OCI-LY7 (cell line): ENCODE results near the gene REEP6. TPM values are rescaled to one million over a fixed set of nuclear protein-coding genes. Genes with fewer than 3 reads are reported as not detected.
"Not testable (repeated sequence)": the region's sequence is repeated elsewhere in the genome, so short reads cannot be mapped to it uniquely, and the experiment has no call there.

ENCODE experiments used
- BruUV-seq: library from RNA; stranded (reverse); fragments of 400-500 nt; replicated peaks from 2 replicates; lab custom pipeline; 2021; lab: Mats Ljungman, UMichigan
- CTCF ChIA-PET: fragments of 300-600 bp; sonication (Branson Sonifier 250); formaldehyde crosslinking; loops from one replicate; lab custom pipeline; 2022; ENCODE audit warnings: antibody characterized with exemption; ENCODE audit not compliant: unreplicated experiment; lab: Charles Lee
- POLR2A ChIA-PET: fragments of 300-600 bp; sonication (Branson Sonifier 250); formaldehyde crosslinking; loops from one replicate; lab custom pipeline; 2022; ENCODE audit warnings: antibody characterized with exemption; lab: Charles Lee
- DNase-seq: peaks from one replicate; pipeline ENCODE4 v3.0.0-alpha.2; 2015; ENCODE audit warnings: low spot score
- H2AFZ ChIP-seq: fragments of 200-600 bp; sonication (generic), shearing (Covaris generic); 2 replicates; pipeline ENCODE4 v1.6.1; 2014; ENCODE audit warnings: mild to moderate bottlenecking, antibody characterized with exemption, low read length, moderate library complexity
- H3K27ac ChIP-seq: fragments of 200-600 bp; sonication (generic); 2 replicates; pipeline ENCODE4 v1.5.1; 2014; ENCODE audit warnings: mixed run types, low read depth, mild to moderate bottlenecking, moderate library complexity, low read length, inconsistent platforms; ENCODE audit not compliant: poor library complexity, severe bottlenecking
- H3K36me3 ChIP-seq: fragments of 200-600 bp; sonication (generic); 2 replicates; pipeline ENCODE4 v1.6.1; 2014; ENCODE audit warnings: mild to moderate bottlenecking, antibody characterized with exemption, low read length, moderate library complexity, mixed read lengths; ENCODE audit not compliant: insufficient read depth
- H3K4me1 ChIP-seq: fragments of 200-600 bp; sonication (generic); 2 replicates; pipeline ENCODE4 v1.5.1; 2014; ENCODE audit warnings: mild to moderate bottlenecking, low read length; ENCODE audit not compliant: insufficient read depth, poor library complexity, severe bottlenecking
- H3K4me2 ChIP-seq: fragments of 200-600 bp; sonication (generic); 2 replicates; pipeline ENCODE4 v1.6.1; 2014; ENCODE audit warnings: mild to moderate bottlenecking, low read length
- H3K4me3 ChIP-seq: fragments of 200-600 bp; sonication (generic); 2 replicates; pipeline ENCODE4 v1.5.1; 2014; ENCODE audit warnings: mild to moderate bottlenecking, low read depth, low read length; ENCODE audit not compliant: poor library complexity, severe bottlenecking
- H3K79me2 ChIP-seq: fragments of 200-600 bp; sonication (generic); 2 replicates; pipeline ENCODE4 v1.6.1; 2016; ENCODE audit warnings: low read depth, mild to moderate bottlenecking, low read length, moderate library complexity, mixed read lengths; ENCODE audit not compliant: insufficient read depth
- H3K9me2 ChIP-seq: fragments of 200-600 bp; sonication (generic); 2 replicates; pipeline ENCODE4 v1.6.1; 2016; ENCODE audit warnings: mild to moderate bottlenecking, low read length, mixed read lengths; ENCODE audit not compliant: insufficient read depth
- H3K9me3 ChIP-seq: fragments of 200-600 bp; sonication (generic); 2 replicates; pipeline ENCODE4 v1.6.1; 2014; ENCODE audit warnings: mild to moderate bottlenecking, mixed run types, low read length, mixed read lengths
- H4K20me1 ChIP-seq: fragments of 200-600 bp; sonication (generic); 2 replicates; pipeline ENCODE4 v1.6.1; 2014; ENCODE audit warnings: mild to moderate bottlenecking, antibody characterized with exemption, low read length, moderate library complexity, mixed read lengths; ENCODE audit not compliant: insufficient read depth
- EZH2phosphoT487 ChIP-seq: fragments of 200-600 bp; sonication (generic); IDR thresholded peaks from 2 replicates; pipeline ENCODE4 v1.6.1; 2018; ENCODE audit warnings: low read depth, borderline replicate concordance, mild to moderate bottlenecking, mixed run types, antibody characterized with exemption, low read length, moderate library complexity, mixed read lengths
- intact Hi-C: fragments of 100-400 bp; cut with micrococcal nuclease; formaldehyde crosslinking; loops from one replicate; pipeline ENCODE4 v1.10.0; 2022; ENCODE audit not compliant: unreplicated experiment
- total RNA-seq, 2 experiments: library from RNA; depleted of rRNA in 1 of 2; stranded (reverse); fragments of >200 nt in 1 of 2; shearing (Covaris generic) in 1 of 2; gene quantifications; 2 replicates each; pipeline ENCODE4 v1.2.3, GENCODE V29; 2014 to 2022
- TF ChIP-seq, protein P1 (sequence below): fragments of 200-600 bp; sonication (generic); conservative IDR thresholded peaks from 2 replicates; pipeline ENCODE4 v1.5.1; 2014; ENCODE audit warnings: mild to moderate bottlenecking, antibody characterized with exemption, low read length, moderate library complexity, mixed read lengths

The REEP6 gene
- total RNA-seq, 2 experiments from 2014 or later = 1.3 to 3.6 TPM

DNA sequence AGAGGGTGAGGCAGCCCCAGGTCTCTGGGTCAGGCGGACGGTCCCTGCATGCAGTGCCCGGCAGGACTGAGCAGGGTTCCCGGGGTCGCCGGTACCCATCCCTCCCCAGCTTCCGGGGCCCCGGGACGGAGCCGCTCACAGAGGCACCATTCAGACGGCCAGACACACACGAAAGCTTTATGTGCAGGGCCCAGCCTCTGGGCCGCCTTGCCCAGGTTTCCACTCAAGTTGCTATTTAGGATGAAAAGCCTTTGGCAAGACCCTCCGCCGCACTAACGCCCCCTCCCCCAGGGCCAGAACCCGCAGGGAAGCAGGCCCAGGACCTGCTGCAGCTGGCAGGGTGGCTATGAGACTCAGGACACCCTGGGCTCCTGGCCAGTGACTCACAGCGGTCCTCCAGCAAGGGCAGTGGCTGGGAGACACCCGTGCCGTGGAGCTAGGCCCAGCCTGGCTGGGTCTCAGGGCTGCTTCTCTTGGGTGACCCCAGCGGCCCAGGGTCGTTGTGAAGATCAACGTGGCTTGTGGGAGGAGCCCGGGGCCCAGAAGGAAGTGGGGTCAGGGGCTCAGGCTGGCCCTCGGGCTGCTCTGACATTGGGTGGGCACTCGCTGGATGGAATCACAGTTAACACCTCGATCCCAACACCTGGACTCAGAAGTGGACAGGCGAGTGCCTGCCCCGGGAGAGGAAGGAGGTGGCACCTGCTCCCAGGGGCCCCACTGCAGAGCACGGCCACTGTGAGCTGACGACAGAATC lies 16.8 kb upstream of the REEP6 start:
- Histone ChIP-seq H3K4me1 (peaks cover 25% of the 10 kb centered on the region), H3K9me2 (no peaks in the 10 kb centered on the region), H3K4me3 (no peak overlapping the region), H2AFZ (no peak overlapping the region), H3K9me3 (no peaks in the 10 kb centered on the region), H3K79me2 (peaks cover 17% of the 10 kb centered on the region), H3K4me2 (no peak overlapping the region), H3K27ac (no peak overlapping the region), H3K36me3 (peaks cover 21% of the 10 kb centered on the region), H4K20me1 (peaks cover 7% of the 10 kb centered on the region; the same call in 1 of the 2 replicates)
- BruUV-seq = no TSS peak
- POLR2A ChIA-PET = no interaction called here
- intact Hi-C loops = no loop called here
- TF ChIP-seq, protein P1, sequence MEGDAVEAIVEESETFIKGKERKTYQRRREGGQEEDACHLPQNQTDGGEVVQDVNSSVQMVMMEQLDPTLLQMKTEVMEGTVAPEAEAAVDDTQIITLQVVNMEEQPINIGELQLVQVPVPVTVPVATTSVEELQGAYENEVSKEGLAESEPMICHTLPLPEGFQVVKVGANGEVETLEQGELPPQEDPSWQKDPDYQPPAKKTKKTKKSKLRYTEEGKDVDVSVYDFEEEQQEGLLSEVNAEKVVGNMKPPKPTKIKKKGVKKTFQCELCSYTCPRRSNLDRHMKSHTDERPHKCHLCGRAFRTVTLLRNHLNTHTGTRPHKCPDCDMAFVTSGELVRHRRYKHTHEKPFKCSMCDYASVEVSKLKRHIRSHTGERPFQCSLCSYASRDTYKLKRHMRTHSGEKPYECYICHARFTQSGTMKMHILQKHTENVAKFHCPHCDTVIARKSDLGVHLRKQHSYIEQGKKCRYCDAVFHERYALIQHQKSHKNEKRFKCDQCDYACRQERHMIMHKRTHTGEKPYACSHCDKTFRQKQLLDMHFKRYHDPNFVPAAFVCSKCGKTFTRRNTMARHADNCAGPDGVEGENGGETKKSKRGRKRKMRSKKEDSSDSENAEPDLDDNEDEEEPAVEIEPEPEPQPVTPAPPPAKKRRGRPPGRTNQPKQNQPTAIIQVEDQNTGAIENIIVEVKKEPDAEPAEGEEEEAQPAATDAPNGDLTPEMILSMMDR = no peak
- TF ChIP-seq EZH2phosphoT487 = no peak
- DNase-seq = no peak
- CTCF ChIA-PET = no interaction called here

DNA sequence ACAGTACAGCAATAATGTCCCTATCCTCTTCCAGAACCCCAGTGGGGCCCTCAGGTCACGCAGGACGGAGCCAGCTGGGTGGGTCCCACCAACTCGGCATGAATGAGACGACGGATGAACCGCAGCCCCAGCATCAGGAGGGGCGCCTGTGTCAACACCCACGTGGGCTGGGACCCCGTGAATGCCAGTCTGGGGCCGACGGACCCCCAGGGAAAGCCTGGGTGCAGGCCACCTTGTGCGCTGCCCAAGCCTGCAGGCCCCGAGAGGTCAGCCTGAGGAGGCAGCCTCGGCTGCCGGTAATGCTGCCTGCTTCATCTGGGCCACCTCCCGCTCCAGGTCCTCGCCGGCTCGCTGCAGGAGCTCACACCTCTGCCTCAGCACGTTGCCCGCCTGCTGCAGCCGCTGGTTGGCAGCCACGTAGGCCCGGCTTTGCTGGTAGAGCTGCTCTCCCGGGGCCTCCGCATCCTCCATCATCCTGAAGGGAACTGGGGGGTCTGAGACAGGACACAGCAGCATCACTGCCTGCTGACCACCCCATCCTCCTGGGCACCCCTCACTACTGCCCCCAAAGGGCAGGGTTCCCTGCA lies 16.1 kb upstream of the REEP6 start:
- no TSS peak for BruUV-seq
- Histone ChIP-seq H3K79me2 (peaks cover 17% of the 10 kb centered on the region), H3K9me2 (no peaks in the 10 kb centered on the region), H4K20me1 (peaks cover 7% of the 10 kb centered on the region; the same call in 1 of the 2 replicates), H3K4me3 (no peak overlapping the region), H3K4me2 (no peak overlapping the region), H2AFZ (no peak overlapping the region), H3K9me3 (no peaks in the 10 kb centered on the region), H3K27ac (no peak overlapping the region), H3K36me3 (peaks cover 21% of the 10 kb centered on the region), H3K4me1 (peaks cover 29% of the 10 kb centered on the region)
- intact Hi-C loops = no loop called here
- ChIA-PET CTCF (no interaction called here), POLR2A (no interaction called here)
- no peak for DNase-seq
- TF ChIP-seq, protein P1 = no peak
- TF ChIP-seq EZH2phosphoT487 = no peak

DNA sequence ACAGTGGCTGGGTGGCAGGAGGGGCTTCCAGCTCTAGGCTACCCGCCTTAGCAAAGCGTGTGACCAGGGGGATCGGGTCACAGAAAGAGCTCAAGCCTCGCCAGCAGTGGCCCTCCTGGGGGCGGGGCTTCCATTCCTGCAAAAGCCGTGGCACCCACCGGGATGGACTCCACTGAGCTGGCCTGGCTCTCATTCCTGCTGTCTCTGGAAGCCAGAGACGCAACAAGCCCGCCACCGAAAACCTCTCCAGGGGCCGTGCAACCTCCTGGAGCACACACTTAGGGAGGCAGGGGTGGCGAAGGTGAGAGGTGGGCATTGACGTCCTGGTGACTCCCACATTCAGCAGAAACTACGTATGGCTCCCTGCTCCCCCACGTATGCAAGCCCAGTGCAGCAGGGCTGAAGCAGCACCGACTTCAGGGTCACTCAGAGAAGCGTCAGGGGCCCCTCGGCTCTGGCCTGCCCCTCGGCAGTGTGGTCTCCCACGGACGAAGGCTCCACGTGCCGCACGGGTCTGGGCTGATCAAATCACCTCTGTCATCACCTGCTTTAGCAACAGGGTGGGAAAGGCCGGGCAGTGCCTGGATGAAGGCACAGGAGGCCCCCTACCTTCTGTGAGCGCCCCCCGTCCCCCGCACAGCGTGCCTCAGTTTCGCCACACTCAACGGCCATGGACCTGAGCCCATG lies 15.1 kb upstream of the REEP6 start:
- peaks cover 7% of the 10 kb centered on the region; the same call in 1 of the 2 replicates for H4K20me1 ChIP-seq
- TF ChIP-seq EZH2phosphoT487 = no peak
- TF ChIP-seq, protein P1 = no peak
- H3K4me3 ChIP-seq = no peak overlapping the region
- H3K4me1 ChIP-seq = peaks cover 25% of the 10 kb centered on the region
- H2AFZ ChIP-seq = no peak overlapping the region
- no peaks in the 10 kb centered on the region for H3K9me2 ChIP-seq
- H3K4me2 ChIP-seq = no peak overlapping the region
- no peak overlapping the region for H3K27ac ChIP-seq
- ChIA-PET POLR2A (no interaction called here), CTCF (no interaction called here)
- no peak for DNase-seq
- peaks cover 21% of the 10 kb centered on the region for H3K36me3 ChIP-seq
- intact Hi-C loops = no loop called here
- no TSS peak for BruUV-seq
- H3K9me3 ChIP-seq = no peaks in the 10 kb centered on the region
- peaks cover 17% of the 10 kb centered on the region for H3K79me2 ChIP-seq

DNA sequence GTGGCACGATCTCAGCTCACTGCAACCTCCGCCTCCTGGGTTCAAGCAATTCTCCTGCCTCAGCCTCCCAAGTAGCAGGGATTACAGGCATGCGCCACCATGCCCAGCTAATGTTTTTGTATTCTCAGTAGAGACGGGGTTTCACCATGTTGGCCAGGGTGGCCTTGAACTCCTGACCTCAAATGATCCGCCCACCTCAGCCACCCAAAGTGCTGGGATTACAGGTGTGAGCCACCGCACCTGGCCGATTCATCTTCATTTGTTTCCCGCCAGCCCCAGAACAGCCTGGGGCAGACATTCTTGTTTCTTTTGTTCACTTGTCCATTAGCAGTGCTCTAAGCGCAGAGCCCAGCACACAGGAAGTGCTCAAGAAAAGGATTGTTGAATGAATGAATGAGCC lies 13.9 kb upstream of the REEP6 start:
- BruUV-seq, H4K20me1 ChIP-seq, CTCF ChIA-PET: not testable (repeated sequence)

More for the DNA sequence above, 13.9 kb upstream of the REEP6 start:
- H3K27ac ChIP-seq, H2AFZ ChIP-seq, DNase-seq, H3K9me2 ChIP-seq, H3K4me3 ChIP-seq, POLR2A ChIA-PET, intact Hi-C loops, H3K9me3 ChIP-seq: not testable (repeated sequence)
- Histone ChIP-seq H3K36me3 (peaks cover 21% of the 10 kb centered on the region), H3K79me2 (peaks cover 17% of the 10 kb centered on the region), H3K4me2 (peak overlapping the region; percentile 73; the same call in 1 of the 2 replicates), H3K4me1 (peaks cover 14% of the 10 kb centered on the region)
